K562 (cell line): ENCODE results near the gene CARS2. TPM values are rescaled to one million over a fixed set of nuclear protein-coding genes. Genes with fewer than 3 reads are reported as not detected.

Source experiments
- ATAC-seq: fragments of 200-7000 bp; cut with Tn5 transposase; 3 replicates; pipeline ENCODE4 v1.9.1; 2020; ENCODE audit warnings: moderate library complexity
- BruUV-seq: library from RNA; stranded (reverse); fragments of 400-500 nt; replicated peaks from 2 replicates; lab custom pipeline; 2021; lab: Mats Ljungman, UMichigan
- CTCF ChIA-PET: fragments of 300-600 bp; formaldehyde crosslinking; extraction: SDS; loops from one replicate; lab custom pipeline; 2021; ENCODE audit warnings: low intra/inter-chr PET ratio; lab: Yijun Ruan, JAX
- POLR2A ChIA-PET: fragments of 300-600, 350-650 bp; sonication (Branson Sonifier 250); formaldehyde crosslinking; extraction: SDS; loops from one replicate; lab custom pipeline; 2021; ENCODE audit warnings: antibody characterized with exemption, inconsistent platforms; lab: Yijun Ruan, JAX
- DNase-seq, 4 experiments: peaks; one replicate each; pipeline versions ENCODE4 v3.0.0 to v3.0.0-alpha.2; 2011 to 2018; ENCODE audit warnings: low spot score in 3 of 4, mixed read lengths in 3 of 4; ENCODE audit errors: extremely low read depth in 1 of 4
- FAIRE-seq: peaks from 2 replicates; lab custom pipeline; 2011; peaks lifted over from hg19 to GRCh38; lab: Jason Lieb, UNC
- H2AFZ ChIP-seq: 2 replicates; pipeline ENCODE4 v1.6.0; 2011; ENCODE audit warnings: low read depth, low read length, control low read depth, inconsistent platforms
- H3K27ac ChIP-seq: fragments of 200-600 bp; 3 replicates; pipeline ENCODE4 v1.8.0; 2011; ENCODE audit warnings: low read depth, mild to moderate bottlenecking, control low read depth, inconsistent platforms, low read length, moderate library complexity, mixed read lengths; ENCODE audit errors: extremely low read depth
- H3K27me3 ChIP-seq, 2 experiments: fragments of 300-600 bp in 1 of 2; 2 replicates in 1 of 2; 3 replicates in 1 of 2; pipeline versions ENCODE4 v1.6.0 to v1.8.0; 2011; ENCODE audit warnings: inconsistent platforms in 2 of 2, low read length in 2 of 2, mild to moderate bottlenecking in 1 of 2, mixed read lengths in 1 of 2, moderate library complexity in 1 of 2; ENCODE audit not compliant: control insufficient read depth in 2 of 2, insufficient read depth in 2 of 2
- H3K36me3 ChIP-seq: fragments of 300-600 bp; 3 replicates; pipeline ENCODE4 v1.8.0; 2011; ENCODE audit warnings: mild to moderate bottlenecking, low read length, inconsistent platforms; ENCODE audit not compliant: control insufficient read depth, insufficient read depth
- H3K4me1 ChIP-seq, 2 experiments: fragments of 200-600 bp in 1 of 2; replicated peaks in 1 of 2; 2 replicates in 1 of 2; 3 replicates in 1 of 2; pipeline versions ENCODE4 v1.5.1 to v1.8.0; 2011; ENCODE audit warnings: inconsistent platforms in 2 of 2, low read length in 2 of 2, mild to moderate bottlenecking in 1 of 2, mixed read lengths in 1 of 2, moderate library complexity in 1 of 2; ENCODE audit not compliant: control insufficient read depth in 2 of 2, insufficient read depth in 2 of 2
- H3K4me2 ChIP-seq: 2 replicates; pipeline ENCODE4 v1.6.1; 2011; ENCODE audit warnings: low read length, control low read depth, inconsistent platforms, mixed read lengths; ENCODE audit not compliant: insufficient read depth
- H3K4me3 ChIP-seq: fragments of 200-600 bp; sonication (generic), shearing (Covaris generic); 2 replicates; pipeline ENCODE4 v1.5.1; 2016; ENCODE audit warnings: control low read depth, inconsistent platforms
- H3K79me2 ChIP-seq: fragments of 200-600 bp; 3 replicates; pipeline ENCODE4 v1.8.0; 2011; ENCODE audit warnings: low read length, inconsistent platforms; ENCODE audit not compliant: control insufficient read depth, insufficient read depth
- H3K9ac ChIP-seq, 2 experiments: 2 replicates each; pipeline versions ENCODE4 v1.6.0 to v1.6.1; 2011; ENCODE audit warnings: low read depth in 2 of 2, low read length in 2 of 2, control low read depth in 1 of 2, inconsistent platforms in 1 of 2, mild to moderate bottlenecking in 1 of 2, mixed read lengths in 1 of 2; ENCODE audit not compliant: insufficient read depth in 1 of 2
- H3K9me1 ChIP-seq: one replicate; pipeline ENCODE4 v1.6.0; 2011; ENCODE audit warnings: inconsistent platforms, mild to moderate bottlenecking, low read length, moderate library complexity; ENCODE audit not compliant: control insufficient read depth, insufficient read depth
- H3K9me3 ChIP-seq: replicated peaks from 2 replicates; pipeline ENCODE4 v1.5.1; 2011; ENCODE audit warnings: low read depth, low read length, inconsistent platforms; ENCODE audit not compliant: control insufficient read depth, insufficient read depth
- H4K20me1 ChIP-seq: replicated peaks from 2 replicates; pipeline ENCODE4 v1.6.1; 2011; ENCODE audit warnings: low read length, inconsistent platforms, mixed read lengths; ENCODE audit not compliant: control insufficient read depth, insufficient read depth
- ADNP ChIP-seq: fragments of 200-800 bp; sonication (Bioruptor generic); IDR thresholded peaks from 2 replicates; pipeline ENCODE4 v1.6.1; 2016; ENCODE audit warnings: missing genetic modification characterization, missing compliant biosample characterization
- EWSR1 ChIP-seq: fragments of 450-650 bp; IDR thresholded peaks from 2 replicates; pipeline ENCODE4 v1.6.1; 2018; ENCODE audit warnings: borderline replicate concordance, mild to moderate bottlenecking, low read depth, moderate library complexity; ENCODE audit not compliant: partially characterized antibody
- HDGF ChIP-seq: fragments of 450-650 bp; IDR thresholded peaks from 2 replicates; pipeline ENCODE4 v1.6.1; 2016
- HLTF ChIP-seq: fragments of 450-650 bp; IDR thresholded peaks from 2 replicates; pipeline ENCODE4 v1.6.1; 2016
- PHB2 ChIP-seq: fragments of 450-650 bp; IDR thresholded peaks from 2 replicates; pipeline ENCODE4 v1.6.1; 2017; ENCODE audit warnings: low read depth
- RBFOX2 ChIP-seq: fragments of 200-400 bp; formaldehyde crosslinking; IDR thresholded peaks from 2 replicates; pipeline ENCODE4 v1.6.1; 2017; ENCODE audit warnings: low read depth, mild to moderate bottlenecking, low read length, moderate library complexity
- ZNF212 ChIP-seq: fragments of 450-650 bp; formaldehyde crosslinking; IDR thresholded peaks from 2 replicates; pipeline ENCODE4 v1.4.0; 2020; ENCODE audit warnings: mild to moderate bottlenecking
- ZNF76 ChIP-seq: fragments of 250-450 bp; sonication (Bioruptor Pico); IDR thresholded peaks from 2 replicates; pipeline ENCODE4 v1.4.0; 2020; ENCODE audit warnings: mild to moderate bottlenecking, moderate library complexity, borderline replicate concordance
- WGBS: fragments of 100-300 bp; shearing (Covaris generic); methylation state at CpG from one replicate; pipeline ENCODE4 v1.1.6; 2016; ENCODE audit warnings: low coverage, mixed read lengths; ENCODE audit not compliant: insufficient coverage; ENCODE audit errors: missing lambda C conversion rate; 5-methylcytosine and 5-hydroxymethylcytosine counted together
- in situ Hi-C: fragments of 300-500 bp; cut with MboI; formaldehyde crosslinking; loops from 4 replicates; pipeline ENCODE4 v1.15.0; 2018; ENCODE audit warnings: inconsistent platforms, mixed read lengths
- intact Hi-C: fragments of 100-400 bp; cut with micrococcal nuclease; formaldehyde crosslinking; loops from 2 replicates; pipeline ENCODE4 v1.14.2; 2022
- polyA plus RNA-seq, 8 experiments: library from polyadenylated mRNA; depleted of rRNA in 4 of 8; stranded (reverse) in 5 of 8; unstranded in 3 of 8; fragments of >200 nt; fragmentation: Nextera tagmentation in 2 of 8; fragmentation: Illumina TruSeq in 1 of 8; extraction: Ambion mirVana in 2 of 8; extraction: Trizol in 1 of 8; gene quantifications; 2 replicates each; pipeline versions ENCODE4 v1.2.1 to v1.2.3, GENCODE V29; 2011 to 2014; ENCODE audit warnings: inconsistent platforms in 1 of 8, missing spikeins in 1 of 8
- total RNA-seq, 7 experiments: library from RNA; depleted of rRNA in 6 of 7; stranded (reverse); fragments of >200 nt in 6 of 7; fragmentation: Illumina TruSeq in 2 of 7; extraction: Trizol in 2 of 7; gene quantifications; 2 replicates each; pipeline versions ENCODE4 v1.2.1 to v1.2.3, GENCODE V29; 2011 to 2021; ENCODE audit warnings: low replicate concordance in 1 of 7

CARS2 gene
- total and polyA plus RNA-seq, 9 of the 15 experiments (the other 6 are each of a cell fraction or from before 2014, with no cell fraction given), result 1.7 to 37.4 (median 30.5) TPM

- Histone ChIP-seq H4K20me1 (no peaks in the 10 kb centered on the region), H3K4me3 (no peak overlapping the region), H3K27me3 (no peaks in the 10 kb centered on the region), H3K4me2 (no peak overlapping the region)
- ChIA-PET CTCF (no interaction called here), POLR2A (no interaction called here)
- in situ Hi-C loops (no loop called here), intact Hi-C loops (no loop called here)
- no peak for TF ChIP-seq HDGF
- TF ChIP-seq ZNF212 (CRISPR knock-in tag), result no peak
- no peak for TF ChIP-seq EWSR1
- no peak for TF ChIP-seq HLTF
- no peak for TF ChIP-seq ZNF76 (CRISPR knock-in tag)
- no peak for TF ChIP-seq ADNP (tag)
- TF ChIP-seq PHB2, result no peak
- no peak for TF ChIP-seq RBFOX2
- TF ChIP-seq, all 486 proteins: peak for 0
- WGBS, result 97% methylated on average over 13 of the region's 16 CpGs
- no TSS peak for BruUV-seq
- no peak overlapping the region for H3K27ac ChIP-seq
- H3K9me3 ChIP-seq, result no peaks in the 10 kb centered on the region
- no peak overlapping the region for H2AFZ ChIP-seq
- H3K9ac ChIP-seq, result no peak overlapping the region
- no peak for FAIRE-seq
- H3K79me2 ChIP-seq, result no peaks in the 10 kb centered on the region
- peaks cover 46% of the 10 kb centered on the region; the same call in 1 of the 3 replicates for H3K36me3 ChIP-seq
- ATAC-seq, result no peak
- DNase-seq, result no peak
- H3K4me1 ChIP-seq, result no peaks in the 10 kb centered on the region
- H3K9me1 ChIP-seq, result no peaks in the 10 kb centered on the region
Measured at GRCh38 chr13:110687736-110688135, 18.2 kb downstream of the CARS2 start.
